GM12878 (cell line): ENCODE data around the gene SRP14. TPM values are rescaled to one million over a fixed set of nuclear protein-coding genes. Genes with fewer than 3 reads are reported as not detected.

Source experiments
- ATAC-seq: fragments of 200-7000 bp; cut with Tn5 transposase; 3 replicates; pipeline ENCODE4 v1.9.1; 2020; ENCODE audit warnings: mild to moderate bottlenecking, moderate library complexity
- BruUV-seq: library from RNA; stranded (reverse); fragments of 400-500 nt; replicated peaks from 2 replicates; lab custom pipeline; 2021; lab: Mats Ljungman, UMichigan
- CTCF ChIA-PET: fragments of 300-600 bp; sonication (Branson Sonifier 250); formaldehyde crosslinking; extraction: SDS; loops from one replicate; lab custom pipeline; 2021; ENCODE audit warnings: inconsistent platforms; lab: Yijun Ruan, JAX
- POLR2A ChIA-PET: fragments of 350-600 bp; formaldehyde crosslinking; extraction: SDS; loops from one replicate; lab custom pipeline; 2021; ENCODE audit warnings: inconsistent platforms; lab: Charles Lee
- RAD21 ChIA-PET: fragments of 300-600 bp; sonication (Branson Sonifier 250); formaldehyde crosslinking; loops from one replicate; lab custom pipeline; 2023; ENCODE audit warnings: antibody characterized with exemption; ENCODE audit not compliant: unreplicated experiment; lab: Charles Lee
- SMC1A ChIA-PET: fragments of 300-600 bp; sonication (Branson Sonifier 250); formaldehyde crosslinking; loops from one replicate; lab custom pipeline; 2023; ENCODE audit not compliant: unreplicated experiment, uncharacterized antibody; lab: Charles Lee
- DNase-seq: peaks from one replicate; pipeline ENCODE4 v3.0.0-alpha.2; 2011; ENCODE audit warnings: low read depth, low spot score
- FAIRE-seq: peaks from 3 replicates; lab custom pipeline; 2011; peaks lifted over from hg19 to GRCh38; lab: Jason Lieb, UNC
- H2AFZ ChIP-seq: 2 replicates; pipeline ENCODE4 v1.6.0; 2011; ENCODE audit warnings: low read depth, low read length, control low read depth; ENCODE audit not compliant: control insufficient read depth
- H3K27ac ChIP-seq: 2 replicates; pipeline ENCODE4 v1.5.1; 2011; ENCODE audit warnings: control low read depth; ENCODE audit not compliant: control insufficient read depth, insufficient read depth
- H3K27me3 ChIP-seq, 2 experiments: replicated peaks in 1 of 2; 2 replicates each; pipeline versions ENCODE4 v1.6.0 to v1.6.1; 2011; ENCODE audit warnings: low read length in 1 of 2; ENCODE audit not compliant: control insufficient read depth in 2 of 2, insufficient read depth in 2 of 2
- H3K36me3 ChIP-seq, 2 experiments: 2 replicates each; pipeline ENCODE4 v1.5.1; 2011; ENCODE audit warnings: low read length in 1 of 2; ENCODE audit not compliant: control insufficient read depth in 2 of 2, insufficient read depth in 2 of 2
- H3K4me1 ChIP-seq: 2 replicates; pipeline ENCODE4 v1.6.1; 2011; ENCODE audit warnings: mild to moderate bottlenecking, low read length, moderate library complexity, mixed read lengths; ENCODE audit not compliant: control insufficient read depth, insufficient read depth
- H3K4me2 ChIP-seq: 2 replicates; pipeline ENCODE4 v1.6.0; 2011; ENCODE audit warnings: control low read depth; ENCODE audit not compliant: control insufficient read depth, insufficient read depth
- H3K4me3 ChIP-seq: fragments of 200-600 bp; sonication (generic); 2 replicates; pipeline ENCODE4 v1.5.1; 2016
- H3K79me2 ChIP-seq: 2 replicates; pipeline ENCODE4 v1.6.0; 2011; ENCODE audit warnings: low read length; ENCODE audit not compliant: control insufficient read depth, insufficient read depth
- H3K9ac ChIP-seq: 2 replicates; pipeline ENCODE4 v1.8.0; 2011; ENCODE audit warnings: low read length, control low read depth, mixed read lengths; ENCODE audit not compliant: control insufficient read depth, insufficient read depth
- H3K9me3 ChIP-seq: replicated peaks from 3 replicates; pipeline ENCODE4 v1.5.1; 2011; ENCODE audit warnings: mild to moderate bottlenecking, low read length; ENCODE audit not compliant: control insufficient read depth, insufficient read depth
- H4K20me1 ChIP-seq: 2 replicates; pipeline ENCODE4 v1.6.0; 2011; ENCODE audit not compliant: control insufficient read depth, insufficient read depth
- CREB1 ChIP-seq: IDR thresholded peaks from 2 replicates; pipeline ENCODE4 v1.6.1; 2012; ENCODE audit warnings: low read depth, mild to moderate bottlenecking, inconsistent platforms
- E2F8 ChIP-seq: fragments of 450-650 bp; IDR thresholded peaks from 2 replicates; pipeline ENCODE4 v1.6.1; 2018; ENCODE audit warnings: mild to moderate bottlenecking, low read depth, moderate library complexity; ENCODE audit not compliant: partially characterized antibody
- FOS ChIP-seq: IDR thresholded peaks from 3 replicates; pipeline ENCODE4 v1.6.1; 2011; ENCODE audit warnings: borderline replicate concordance; ENCODE audit not compliant: insufficient read length; ENCODE audit errors: extremely low read depth
- REST ChIP-seq: IDR thresholded peaks from 2 replicates; pipeline ENCODE4 v1.6.1; 2012; ENCODE audit warnings: mild to moderate bottlenecking, low read depth, low read length
- SUPT20H ChIP-seq: IDR thresholded peaks from 2 replicates; pipeline ENCODE4 v1.6.1; 2011; ENCODE audit warnings: low read depth, mild to moderate bottlenecking, low read length, moderate library complexity, borderline replicate concordance; ENCODE audit not compliant: control insufficient read depth
- USF2 ChIP-seq: IDR thresholded peaks from 2 replicates; pipeline ENCODE4 v1.6.1; 2011; ENCODE audit warnings: low read depth, low read length, improper control_type of control experiment, borderline replicate concordance
- ZNF687 ChIP-seq: fragments of 450-650 bp; IDR thresholded peaks from 2 replicates; pipeline ENCODE4 v1.6.1; 2017; ENCODE audit warnings: mild to moderate bottlenecking, moderate library complexity
- WGBS: methylation state at CpG from one replicate; pipeline ENCODE4 v1.1.6; 2016; ENCODE audit warnings: low lambda C conversion rate; ENCODE audit not compliant: insufficient replicate concordance, insufficient coverage; ENCODE audit errors: missing lambda C conversion rate; 5-methylcytosine and 5-hydroxymethylcytosine counted together
- in situ Hi-C: fragments of 300-500 bp; cut with MboI; formaldehyde crosslinking; loops from 9 replicates; pipeline ENCODE4 v1.14.3; 2018; ENCODE audit warnings: mixed read lengths
- intact Hi-C: fragments of 100-400 bp; cut with micrococcal nuclease; formaldehyde crosslinking; loops from one replicate; pipeline ENCODE4 v1.14.2; 2022; ENCODE audit not compliant: unreplicated experiment
- polyA plus RNA-seq, 11 experiments: library from polyadenylated mRNA; depleted of rRNA in 4 of 11; unstranded in 6 of 11; stranded (reverse) in 5 of 11; fragments of >200 nt; fragmentation: Nextera tagmentation in 4 of 11; fragmentation: Illumina TruSeq in 1 of 11; extraction: Ambion mirVana in 4 of 11; extraction: Trizol in 1 of 11; gene quantifications; 1 replicate in 1 of 11; 2 replicates in 10 of 11; pipeline versions ENCODE4 v1.2.1 to v1.2.3, GENCODE V29; 2011 to 2016; ENCODE audit warnings: inconsistent platforms in 2 of 11, missing spikeins in 2 of 11, low read depth in 1 of 11
- total RNA-seq, 4 experiments: library from RNA; depleted of rRNA in 3 of 4; stranded (reverse); fragments of >200 nt in 3 of 4; fragmentation: Illumina TruSeq in 1 of 4; extraction: Trizol in 1 of 4; gene quantifications; 2 replicates each; pipeline versions ENCODE4 v1.2.1 to v1.2.3, GENCODE V29; 2013 to 2021

SRP14 gene
- total and polyA plus RNA-seq, 10 of the 15 experiments (the other 5 are each of a cell fraction or from before 2014, with no cell fraction given), result 141 to 1,182 (median 493) TPM

GRCh38 chr15:40040770-40041169 lies 1.8 kb upstream of the SRP14 start:
- Histone ChIP-seq H3K4me1 (peaks cover 27% of the 10 kb centered on the region), H3K4me2 (peak overlapping the region; percentile 27), H3K27me3 (no peaks in the 10 kb centered on the region), H2AFZ (no peak overlapping the region), H3K27ac (no peak overlapping the region), H3K79me2 (peaks cover 35% of the 10 kb centered on the region), H3K9ac (no peak overlapping the region; the same call in 1 of the 2 replicates), H3K36me3 (peaks cover 0 to 4% of the 10 kb centered on the region in 2 experiments; a peak in 2 of 4 replicates), H4K20me1 (no peaks in the 10 kb centered on the region), H3K4me3 (no peak overlapping the region), H3K9me3 (no peaks in the 10 kb centered on the region)
- intact Hi-C loops, result loop anchor here (5.0 kb wide), 1 partner anchor 253 kb away; no protein-coding TSS in a partner anchor
- ChIA-PET POLR2A (interaction anchor here (0.9 to 4.0 kb wide), 6 partner anchors 59 to 169 kb away, joined by 3 to 25 read pairs (median 4); partner anchors contain the start of gene BMF), CTCF (interaction anchor here (0.8 to 11.8 kb wide), 7 partner anchors 60 to 239 kb away, joined by 3 to 776 read pairs (median 17); partner anchors contain the start of gene BMF), RAD21 (interaction anchor here (0.8 to 5.0 kb wide), 6 partner anchors 58 to 258 kb away, joined by 3 to 76 read pairs (median 3); partner anchors contain the start of genes BMF and FSIP1), SMC1A (interaction anchor here (0.7 to 23.0 kb wide), 10 partner anchors 7 to 234 kb away, joined by 3 to 1082 read pairs (median 3); partner anchors contain the start of gene BMF)
- no peak for DNase-seq
- no TSS peak for BruUV-seq
- in situ Hi-C loops, result loop anchor here (10.0 kb wide), 1 partner anchor 154 kb away; no protein-coding TSS in a partner anchor
- 100% methylated on average over 3 of the region's 3 CpGs for WGBS
- no peak for ATAC-seq
- FAIRE-seq, result no peak
- TF ChIP-seq ZNF687 (no peak), SUPT20H (no peak), CREB1 (no peak), USF2 (no peak), FOS (no peak), REST (no peak), E2F8 (no peak)
